Neuron (in vitro differentiated cells): Measurements from ENCODE around the gene AQP7.
"Not testable (repeated sequence)": the region's sequence is repeated elsewhere in the genome, so short reads cannot be mapped to it uniquely, and the experiment has no call there.

ENCODE experiments used
- H2AFZ ChIP-seq: one replicate; pipeline ENCODE4 v1.6.1; 2013; ENCODE audit warnings: low read depth, mild to moderate bottlenecking, inconsistent platforms, low read length, moderate library complexity
- H3K27me3 ChIP-seq: one replicate; pipeline ENCODE4 v1.6.1; 2013; ENCODE audit warnings: low read length; ENCODE audit not compliant: insufficient read depth
- H3K36me3 ChIP-seq: one replicate; pipeline ENCODE4 v1.6.1; 2013; ENCODE audit warnings: low read length; ENCODE audit not compliant: insufficient read depth
- H3K4me1 ChIP-seq: one replicate; pipeline ENCODE4 v1.6.1; 2013; ENCODE audit warnings: low read length; ENCODE audit not compliant: insufficient read depth
- H3K4me3 ChIP-seq: 2 replicates; pipeline ENCODE4 v1.5.1; 2013; ENCODE audit warnings: mild to moderate bottlenecking, low read length, moderate library complexity
- H3K9me3 ChIP-seq: one replicate; pipeline ENCODE4 v1.6.1; 2013; ENCODE audit warnings: low read length

Gene AQP7

DNA sequence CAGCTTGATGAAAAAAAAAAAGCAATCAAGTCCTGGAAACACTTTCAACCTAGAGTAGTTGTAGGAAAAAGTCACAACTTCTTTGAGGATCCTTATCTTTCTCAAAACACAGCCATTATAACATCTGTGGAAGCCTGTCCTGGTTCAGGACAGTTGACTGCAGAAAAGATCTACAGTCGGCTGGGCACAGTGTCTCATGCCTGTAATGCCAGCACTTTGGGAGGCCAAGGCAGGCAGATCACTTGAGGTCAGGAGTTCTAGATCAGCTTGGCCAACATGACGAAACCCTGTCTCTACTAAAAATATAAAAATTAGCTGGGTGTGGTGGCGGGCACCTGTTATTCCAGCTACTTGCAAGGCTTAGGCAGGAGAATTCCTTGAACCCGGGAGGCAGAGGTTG lies 37.6 kb downstream of the AQP7 start:
- H3K36me3 ChIP-seq: peaks cover 44% of the 10 kb centered on the region

GRCh38 chr9:33364127-33364526 lies 38.2 kb downstream of the AQP7 start:
- Histone ChIP-seq H3K36me3 (peaks cover 41% of the 10 kb centered on the region), H2AFZ (no peak overlapping the region), H3K9me3 (no peaks in the 10 kb centered on the region), H3K4me1 (no peaks in the 10 kb centered on the region), H3K4me3 (no peak overlapping the region), H3K27me3 (no peaks in the 10 kb centered on the region)

More for the DNA sequence above, 37.6 kb downstream of the AQP7 start:
- not testable (repeated sequence) for H3K9me3 ChIP-seq, H2AFZ ChIP-seq, H3K4me1 ChIP-seq, H3K27me3 ChIP-seq, H3K4me3 ChIP-seq

DNA sequence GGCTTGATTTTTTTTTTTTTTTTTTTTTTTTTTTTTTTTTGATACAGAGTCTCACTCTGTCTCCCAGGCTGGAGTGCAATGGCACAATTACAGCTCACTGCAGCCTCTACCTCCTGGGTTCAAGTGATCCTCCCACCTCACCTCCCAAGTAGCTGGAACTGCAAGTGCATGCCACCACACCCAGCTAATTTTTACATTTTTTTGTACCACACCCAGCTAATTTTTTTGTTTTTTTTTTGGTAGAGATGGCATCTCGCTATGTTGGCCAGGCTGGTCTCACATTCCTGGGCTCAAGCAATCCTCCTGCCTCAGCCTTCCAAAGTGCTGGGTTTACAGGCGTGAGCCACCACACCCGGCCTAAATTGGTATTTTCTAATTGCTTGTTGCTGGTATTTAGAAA lies 43.7 kb downstream of the AQP7 start:
- peaks cover 14% of the 10 kb centered on the region for H3K36me3 ChIP-seq
- H3K4me3 ChIP-seq, H3K4me1 ChIP-seq, H2AFZ ChIP-seq, H3K9me3 ChIP-seq, H3K27me3 ChIP-seq: not testable (repeated sequence)

GRCh38 chr9:33355933-33356332 lies 46.4 kb downstream of the AQP7 start:
- Histone ChIP-seq H2AFZ (no peak overlapping the region), H3K27me3 (no peaks in the 10 kb centered on the region), H3K4me3 (no peak overlapping the region), H3K36me3 (peaks cover 19% of the 10 kb centered on the region), H3K4me1 (no peaks in the 10 kb centered on the region), H3K9me3 (no peaks in the 10 kb centered on the region)

DNA sequence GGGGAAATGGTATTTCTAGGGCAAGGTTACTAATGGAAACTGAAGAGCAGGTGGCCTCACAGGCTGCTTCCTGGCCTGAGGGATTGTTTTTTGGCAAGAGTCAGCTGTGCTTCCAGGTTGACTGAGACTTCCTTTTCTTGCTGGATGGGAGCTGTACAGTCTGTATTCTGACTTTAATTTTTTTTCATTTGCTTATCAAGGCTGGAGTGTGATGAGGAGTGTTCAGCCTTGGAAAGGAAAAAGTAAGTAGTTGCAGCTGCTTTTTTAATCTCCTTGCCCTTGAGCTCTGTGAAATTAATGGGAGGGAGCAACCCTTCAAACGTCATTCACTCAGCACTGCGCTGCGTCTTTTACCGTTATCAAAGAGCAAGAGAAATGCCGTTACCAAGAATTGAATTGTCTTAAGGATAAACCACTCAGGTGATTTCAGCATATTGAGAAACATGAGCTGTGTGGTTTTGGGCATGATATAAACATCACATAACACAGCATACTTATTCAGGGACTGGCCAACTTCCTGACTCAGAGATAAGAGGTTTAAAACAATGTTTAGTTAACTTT lies 47.6 kb downstream of the AQP7 start:
- H3K27me3 ChIP-seq: no peaks in the 10 kb centered on the region
- H3K36me3 ChIP-seq: peaks cover 19% of the 10 kb centered on the region
- no peaks in the 10 kb centered on the region for H3K4me1 ChIP-seq
- H2AFZ ChIP-seq: no peak overlapping the region
- H3K9me3 ChIP-seq: no peaks in the 10 kb centered on the region
- no peak overlapping the region for H3K4me3 ChIP-seq

DNA sequence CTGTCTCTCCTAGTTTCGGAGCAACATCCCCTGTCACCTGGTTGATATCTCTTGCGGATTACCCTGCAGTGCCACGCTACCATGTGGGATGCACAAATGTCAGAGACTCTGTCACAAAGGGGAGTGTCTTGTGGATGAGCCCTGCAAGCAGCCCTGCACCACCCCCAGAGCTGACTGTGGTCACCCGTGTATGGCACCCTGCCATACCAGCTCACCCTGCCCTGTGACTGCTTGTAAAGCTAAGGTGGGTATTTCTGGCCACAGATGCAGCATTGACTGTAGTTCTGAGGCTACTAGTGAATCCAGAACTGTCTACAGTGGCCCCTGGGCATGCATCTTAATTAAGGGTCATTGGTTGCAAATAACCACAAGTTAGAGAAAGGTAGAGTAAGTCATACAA lies 50.8 kb downstream of the AQP7 start:
- Histone ChIP-seq H3K27me3 (no peaks in the 10 kb centered on the region), H3K4me1 (no peaks in the 10 kb centered on the region), H2AFZ (no peak overlapping the region), H3K36me3 (peaks cover 49% of the 10 kb centered on the region), H3K4me3 (no peak overlapping the region), H3K9me3 (no peaks in the 10 kb centered on the region)

DNA sequence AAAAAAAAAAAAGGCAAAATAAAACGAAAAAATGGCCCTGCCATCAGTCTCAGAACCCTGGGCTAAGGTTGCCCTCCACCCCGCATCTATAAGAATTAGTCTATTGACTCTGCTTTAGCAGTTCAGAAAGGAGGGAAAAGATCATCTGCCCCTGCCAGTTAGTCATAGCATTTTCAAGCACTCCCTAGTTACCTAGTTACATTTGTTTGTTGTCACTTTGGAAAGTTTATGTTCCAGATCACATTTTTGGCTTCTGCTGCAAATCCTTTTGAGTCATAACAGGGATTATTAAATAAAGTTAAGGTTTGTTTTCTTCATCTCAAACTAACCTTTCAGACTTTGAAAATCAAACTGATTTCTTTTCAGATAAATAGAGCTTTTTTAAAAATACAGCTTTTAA lies 52.1 kb downstream of the AQP7 start:
- peaks cover 56% of the 10 kb centered on the region for H3K36me3 ChIP-seq
- no peaks in the 10 kb centered on the region for H3K9me3 ChIP-seq

DNA sequence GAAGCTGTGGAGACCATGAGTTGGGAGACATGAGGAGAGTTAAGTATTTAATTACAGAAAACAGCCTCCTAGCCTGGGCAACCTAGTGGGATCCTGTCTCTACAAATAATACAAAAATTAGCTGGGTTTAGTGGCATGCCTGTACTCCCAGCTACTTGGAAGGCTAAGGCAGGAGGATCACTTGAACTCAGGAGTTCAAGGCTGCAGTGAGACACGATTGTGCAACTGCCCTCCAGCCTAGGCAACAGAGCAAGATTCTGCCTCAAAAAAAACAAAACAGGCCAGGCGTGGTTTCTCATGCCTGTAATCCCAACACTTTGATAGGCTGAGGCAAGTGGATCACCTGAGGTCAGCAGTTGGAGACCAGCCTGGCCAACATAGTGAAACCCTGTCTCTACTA lies 52.6 kb downstream of the AQP7 start:
- H3K27me3 ChIP-seq: no peaks in the 10 kb centered on the region
- H2AFZ ChIP-seq: no peak overlapping the region
- no peaks in the 10 kb centered on the region for H3K4me1 ChIP-seq
- H3K36me3 ChIP-seq: peaks cover 54% of the 10 kb centered on the region
- H3K9me3 ChIP-seq: no peaks in the 10 kb centered on the region
- H3K4me3 ChIP-seq: no peak overlapping the region

More for the DNA sequence above, 52.1 kb downstream of the AQP7 start:
- no peaks in the 10 kb centered on the region for H3K27me3 ChIP-seq
- H3K4me3 ChIP-seq: no peak overlapping the region
- H2AFZ ChIP-seq: no peak overlapping the region
- H3K4me1 ChIP-seq: no peaks in the 10 kb centered on the region

GRCh38 chr9:33348998-33349397 lies 53.4 kb downstream of the AQP7 start:
- Histone ChIP-seq H3K9me3 (peaks cover 1% of the 10 kb centered on the region), H3K4me1 (no peaks in the 10 kb centered on the region), H2AFZ (no peak overlapping the region), H3K36me3 (peaks cover 56% of the 10 kb centered on the region), H3K27me3 (no peaks in the 10 kb centered on the region), H3K4me3 (no peak overlapping the region)

DNA sequence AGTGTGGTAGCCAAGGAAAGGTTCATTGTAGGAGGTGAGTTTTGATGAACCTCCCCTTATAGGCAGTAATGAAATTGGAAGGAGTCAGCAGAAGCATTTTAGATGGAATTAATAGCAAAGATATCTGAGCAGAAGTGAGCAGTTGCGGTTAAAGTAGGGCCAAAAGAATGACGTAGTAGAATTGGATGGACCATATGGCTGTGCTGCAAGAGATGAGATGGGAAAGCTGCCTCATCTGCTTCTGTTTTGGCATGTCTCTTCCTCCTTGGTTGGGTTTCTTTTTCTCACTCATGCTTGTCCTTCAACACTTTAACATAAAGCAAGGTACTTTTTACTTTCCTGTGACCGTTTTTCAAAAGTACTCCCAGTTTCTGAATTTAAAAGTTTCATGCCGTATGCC lies 55.8 kb downstream of the AQP7 start:
- no peak overlapping the region for H3K4me3 ChIP-seq
- no peaks in the 10 kb centered on the region for H3K4me1 ChIP-seq
- H3K9me3 ChIP-seq: peaks cover 2% of the 10 kb centered on the region
- H3K36me3 ChIP-seq: peaks cover 61% of the 10 kb centered on the region
- no peak overlapping the region for H2AFZ ChIP-seq
- no peaks in the 10 kb centered on the region for H3K27me3 ChIP-seq

GRCh38 chr9:33344145-33344544 lies 58.2 kb downstream of the AQP7 start:
- no peaks in the 10 kb centered on the region for H3K4me1 ChIP-seq
- no peak overlapping the region for H2AFZ ChIP-seq
- no peaks in the 10 kb centered on the region for H3K27me3 ChIP-seq
- H3K4me3 ChIP-seq: no peak overlapping the region
- peaks cover 73% of the 10 kb centered on the region for H3K36me3 ChIP-seq
- peaks cover 15% of the 10 kb centered on the region for H3K9me3 ChIP-seq

DNA sequence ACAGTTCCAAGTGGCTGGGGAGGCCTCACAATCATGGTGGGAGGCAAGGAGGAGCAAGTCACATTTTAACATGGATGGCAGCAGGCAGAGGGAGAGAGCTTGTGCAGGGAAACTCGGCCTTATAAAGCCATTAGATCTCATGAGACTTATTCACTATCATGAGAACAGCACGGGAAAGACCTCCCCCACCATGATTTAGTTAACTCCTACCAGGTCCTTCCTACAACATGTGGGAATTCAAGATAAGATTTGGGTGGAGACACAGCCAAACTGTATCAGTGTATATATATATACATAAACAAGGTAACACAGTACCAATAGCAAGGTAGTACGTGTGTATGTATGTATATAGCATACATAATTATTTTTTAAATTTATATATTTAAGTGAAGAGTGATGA lies 61.2 kb downstream of the AQP7 start:
- H3K9me3 ChIP-seq: peaks cover 24% of the 10 kb centered on the region
- peaks cover 62% of the 10 kb centered on the region for H3K36me3 ChIP-seq
- H2AFZ ChIP-seq: no peak overlapping the region
- no peak overlapping the region for H3K4me3 ChIP-seq
- no peaks in the 10 kb centered on the region for H3K27me3 ChIP-seq
- H3K4me1 ChIP-seq: no peaks in the 10 kb centered on the region

GRCh38 chr9:33340186-33340585 lies 62.2 kb downstream of the AQP7 start:
- Histone ChIP-seq H3K4me1 (no peaks in the 10 kb centered on the region), H3K4me3 (no peak overlapping the region), H2AFZ (no peak overlapping the region), H3K36me3 (peaks cover 54% of the 10 kb centered on the region), H3K27me3 (no peaks in the 10 kb centered on the region), H3K9me3 (peaks cover 24% of the 10 kb centered on the region)
